HepG2 (cell line): ENCODE data around the gene MEGF11. TPM values are rescaled to one million over a fixed set of nuclear protein-coding genes. Genes with fewer than 3 reads are reported as not detected.

Experiments used
- ATAC-seq: fragments of 200-7000 bp; cut with Tn5 transposase; 3 replicates; pipeline ENCODE4 v1.9.1; 2020; ENCODE audit warnings: mild to moderate bottlenecking, moderate library complexity
- BruUV-seq: library from RNA; stranded (reverse); fragments of 400-500 nt; replicated peaks from 2 replicates; lab custom pipeline; 2021; lab: Mats Ljungman, UMichigan
- CTCF ChIA-PET: fragments of 300-600 bp; formaldehyde crosslinking; extraction: SDS; loops from one replicate; lab custom pipeline; 2021; ENCODE audit warnings: low total read pairs, inconsistent platforms, low intra/inter-chr PET ratio; lab: Yijun Ruan, JAX
- POLR2A ChIA-PET: fragments of 350-600 bp; sonication (Branson Sonifier 250); formaldehyde crosslinking; loops from one replicate; lab custom pipeline; 2020; ENCODE audit warnings: antibody characterized with exemption, inconsistent platforms; lab: Yijun Ruan, JAX
- DNase-seq: peaks from one replicate; pipeline ENCODE4 v3.0.0-alpha.2; 2015; ENCODE audit warnings: low spot score
- FAIRE-seq: peaks from 3 replicates; lab custom pipeline; 2011; peaks lifted over from hg19 to GRCh38; lab: Jason Lieb, UNC
- H2AFZ ChIP-seq: one replicate; pipeline ENCODE4 v1.6.1; 2011; ENCODE audit warnings: low read length, inconsistent platforms
- H3K27ac ChIP-seq: fragments of 300-600 bp; 3 replicates; pipeline ENCODE4 v1.8.0; 2011; ENCODE audit warnings: mixed run types, mild to moderate bottlenecking, mixed read lengths, low read length, inconsistent platforms; ENCODE audit not compliant: insufficient read depth; ENCODE audit errors: extremely low read length
- H3K27me3 ChIP-seq, 2 experiments: fragments of 200-600 bp in 1 of 2; 2 replicates in 1 of 2; 3 replicates in 1 of 2; pipeline versions ENCODE4 v1.6.0 to v1.8.0; 2011; ENCODE audit warnings: low read length in 2 of 2, mild to moderate bottlenecking in 2 of 2, moderate library complexity in 2 of 2, inconsistent platforms in 1 of 2; ENCODE audit not compliant: insufficient read depth in 2 of 2, control insufficient read depth in 1 of 2
- H3K36me3 ChIP-seq, 2 experiments: fragments of 200-600 bp in 1 of 2; replicated peaks in 1 of 2; 2 replicates in 1 of 2; 3 replicates in 1 of 2; pipeline versions ENCODE4 v1.5.1 to v1.8.0; 2011; ENCODE audit warnings: low read length in 2 of 2, inconsistent platforms in 1 of 2; ENCODE audit not compliant: insufficient read depth in 2 of 2, control insufficient read depth in 1 of 2
- H3K4me1 ChIP-seq: 2 replicates; pipeline ENCODE4 v1.5.1; 2012; ENCODE audit warnings: low read length, inconsistent platforms; ENCODE audit not compliant: insufficient read depth
- H3K4me2 ChIP-seq: 2 replicates; pipeline ENCODE4 v1.6.0; 2011; ENCODE audit warnings: low read depth, low read length, inconsistent platforms
- H3K4me3 ChIP-seq, 3 experiments: fragments of 200-600 bp in 1 of 3; sonication (generic), shearing (Covaris generic) in 1 of 3; replicated peaks in 1 of 3; 2 replicates each; pipeline ENCODE4 v1.5.1; 2011 to 2016; ENCODE audit warnings: low read length in 3 of 3, inconsistent platforms in 2 of 3, low read depth in 2 of 3, mild to moderate bottlenecking in 2 of 3, control low read depth in 1 of 3, mixed read lengths in 1 of 3; ENCODE audit not compliant: insufficient read depth in 1 of 3
- H3K79me2 ChIP-seq: one replicate; pipeline ENCODE4 v1.6.1; 2011; ENCODE audit warnings: low read length, inconsistent platforms; ENCODE audit not compliant: insufficient read depth
- H3K9ac ChIP-seq: 2 replicates; pipeline ENCODE4 v1.6.0; 2011; ENCODE audit warnings: mild to moderate bottlenecking, low read depth, low read length, inconsistent platforms; ENCODE audit not compliant: insufficient read depth
- H3K9me3 ChIP-seq: 2 replicates; pipeline ENCODE4 v1.5.1; 2012; ENCODE audit warnings: mild to moderate bottlenecking, low read length
- H4K20me1 ChIP-seq: 2 replicates; pipeline ENCODE4 v1.6.0; 2011; ENCODE audit warnings: inconsistent platforms, mild to moderate bottlenecking, low read length, moderate library complexity; ENCODE audit not compliant: insufficient read depth
- ARNT2 ChIP-seq: sonication (generic); formaldehyde crosslinking; IDR thresholded peaks from 2 replicates; pipeline ENCODE4 v1.8.0; 2022; ENCODE audit warnings: mild to moderate bottlenecking, low read depth, missing genetic modification reagents, moderate library complexity
- EED ChIP-seq: sonication (generic); formaldehyde crosslinking; IDR thresholded peaks from 2 replicates; pipeline ENCODE4 v1.5.0; 2020; ENCODE audit warnings: mild to moderate bottlenecking, missing genetic modification reagents
- JUN ChIP-seq: sonication (generic); formaldehyde crosslinking; IDR thresholded peaks from 2 replicates; pipeline ENCODE4 v1.4.0; 2020; ENCODE audit warnings: mild to moderate bottlenecking, missing genetic modification reagents
- MIER3 ChIP-seq: IDR thresholded peaks from 2 replicates; pipeline ENCODE4 v1.6.1; 2016; ENCODE audit warnings: missing compliant biosample characterization, borderline replicate concordance
- SNRNP70 ChIP-seq: fragments of 200-400 bp; formaldehyde crosslinking; IDR thresholded peaks from 2 replicates; pipeline ENCODE4 v1.6.1; 2017; ENCODE audit warnings: mild to moderate bottlenecking, low read depth, low read length, moderate library complexity
- SP140L ChIP-seq: sonication (generic); formaldehyde crosslinking; IDR thresholded peaks from 2 replicates; pipeline ENCODE4 v1.4.0; 2020; ENCODE audit warnings: missing genetic modification reagents, borderline replicate concordance
- ZFP36L1 ChIP-seq: sonication (generic); formaldehyde crosslinking; IDR thresholded peaks from 2 replicates; pipeline ENCODE4 v1.8.0; 2022; ENCODE audit warnings: mild to moderate bottlenecking, missing genetic modification reagents, moderate library complexity
- ZFP62 ChIP-seq: sonication (generic); formaldehyde crosslinking; IDR thresholded peaks from 2 replicates; pipeline ENCODE4 v1.4.0; 2020; ENCODE audit warnings: missing genetic modification reagents
- ZNF10 ChIP-seq: sonication (generic); formaldehyde crosslinking; IDR thresholded peaks from 2 replicates; pipeline ENCODE4 v1.4.0; 2020; ENCODE audit warnings: mild to moderate bottlenecking, low read depth, missing genetic modification reagents, borderline replicate concordance
- ZNF232 ChIP-seq: sonication (generic); formaldehyde crosslinking; IDR thresholded peaks from 2 replicates; pipeline ENCODE4 v1.4.0; 2020; ENCODE audit warnings: missing genetic modification reagents, borderline replicate concordance
- whole genome bisulfite sequencing: methylation state at CpG from one replicate; pipeline ENCODE4 v1.1.6; 2017; ENCODE audit warnings: low lambda C conversion rate; 5-methylcytosine and 5-hydroxymethylcytosine counted together
- in situ Hi-C: cut with HindIII; loops from 2 replicates; pipeline ENCODE4 v1.10.0; 2017; ENCODE audit warnings: low pct_unique_long_range_greater_than_20kb; ENCODE audit not compliant: extremely low pct_ligation_motif_present
- intact Hi-C: fragments of 100-400 bp; cut with micrococcal nuclease; formaldehyde crosslinking; loops from one replicate; pipeline ENCODE4 v1.10.0; 2022; ENCODE audit not compliant: unreplicated experiment
- polyA plus RNA-seq, 8 experiments: library from polyadenylated mRNA; depleted of rRNA in 3 of 8; stranded (reverse) in 7 of 8; unstranded in 1 of 8; fragments of >200 nt; fragmentation: Illumina TruSeq in 4 of 8; extraction: Trizol in 4 of 8; gene quantifications; 2 replicates each; pipeline versions ENCODE4 v1.2.1 to v1.2.3, GENCODE V29; 2011 to 2016; ENCODE audit warnings: low read depth in 4 of 8, missing spikeins in 1 of 8, mixed read lengths in 1 of 8; ENCODE audit not compliant: insufficient read depth in 1 of 8
- total RNA-seq, 5 experiments: library from RNA; depleted of rRNA; stranded (reverse); fragments of >200 nt; fragmentation: Illumina TruSeq; extraction: Trizol; gene quantifications; 2 replicates each; pipeline ENCODE4 v1.2.3, GENCODE V29; 2016; ENCODE audit warnings: low read depth in 1 of 5
- TF ChIP-seq, protein P1 (sequence below): sonication (generic); formaldehyde crosslinking; IDR thresholded peaks from 2 replicates; pipeline ENCODE4 v1.4.0; 2020; ENCODE audit warnings: missing genetic modification reagents
- TF ChIP-seq, protein P2 (sequence below): IDR thresholded peaks from 2 replicates; pipeline ENCODE4 v1.6.1; 2018; ENCODE audit warnings: missing genetic modification reagents
- TF ChIP-seq, protein P3 (sequence below): sonication (generic); formaldehyde crosslinking; IDR thresholded peaks from 2 replicates; pipeline ENCODE4 v1.4.0; 2020; ENCODE audit warnings: missing genetic modification reagents, borderline replicate concordance

The MEGF11 gene
- total and polyA plus RNA-seq, 2 of the 13 experiments (the other 11 are each of a cell fraction or from before 2014, with no cell fraction given): not detected

DNA sequence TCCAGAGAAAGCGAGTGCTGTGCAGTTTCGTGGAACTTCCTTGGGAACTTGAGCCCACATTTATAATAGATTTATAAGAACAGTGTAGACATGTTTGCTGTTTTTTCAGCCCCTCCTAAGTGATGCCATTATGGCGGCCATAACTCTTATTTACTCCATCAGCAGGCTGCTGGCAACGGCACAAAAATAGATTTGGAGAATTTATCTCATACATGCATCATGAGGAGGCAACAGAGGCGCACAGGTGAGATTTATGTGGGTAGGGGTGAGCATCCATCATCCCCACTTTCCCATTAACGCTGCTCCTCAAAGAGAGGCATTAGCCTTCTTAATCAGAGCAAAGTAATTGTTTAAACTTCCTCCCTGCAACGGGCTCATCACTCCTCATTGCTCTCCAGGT, 201.7 kb downstream of the MEGF11 start:
- Histone ChIP-seq H3K27ac (no peak overlapping the region), H4K20me1 (no peaks in the 10 kb centered on the region), H3K4me1 (peaks cover 6% of the 10 kb centered on the region; the same call in 1 of the 2 replicates), H3K4me2 (no peak overlapping the region), H3K9me3 (no peaks in the 10 kb centered on the region), H3K4me3 (no peak overlapping the region), H3K36me3 (no peaks in the 10 kb centered on the region), H2AFZ (no peak overlapping the region), H3K9ac (no peak overlapping the region), H3K27me3 (peaks cover 0 to 3% of the 10 kb centered on the region in 2 experiments; a peak in 3 of 5 replicates), H3K79me2 (no peaks in the 10 kb centered on the region)
- in situ Hi-C loops (no loop called here), intact Hi-C loops (no loop called here)
- FAIRE-seq (no peak), ATAC-seq (no peak), DNase-seq (no peak)
- POLR2A ChIA-PET: no interaction called here
- CTCF ChIA-PET: no interaction called here
- BruUV-seq: no TSS peak
- 22% methylated on average over 7 of the region's 7 CpGs for WGBS
- TF ChIP-seq SP140L (CRISPR knock-in tag) (no peak), MIER3 (CRISPR knock-in tag) (no peak), ZNF232 (no peak), ZFP62 (no peak), EED (CRISPR knock-in tag) (no peak)
- TF ChIP-seq, protein P1, sequence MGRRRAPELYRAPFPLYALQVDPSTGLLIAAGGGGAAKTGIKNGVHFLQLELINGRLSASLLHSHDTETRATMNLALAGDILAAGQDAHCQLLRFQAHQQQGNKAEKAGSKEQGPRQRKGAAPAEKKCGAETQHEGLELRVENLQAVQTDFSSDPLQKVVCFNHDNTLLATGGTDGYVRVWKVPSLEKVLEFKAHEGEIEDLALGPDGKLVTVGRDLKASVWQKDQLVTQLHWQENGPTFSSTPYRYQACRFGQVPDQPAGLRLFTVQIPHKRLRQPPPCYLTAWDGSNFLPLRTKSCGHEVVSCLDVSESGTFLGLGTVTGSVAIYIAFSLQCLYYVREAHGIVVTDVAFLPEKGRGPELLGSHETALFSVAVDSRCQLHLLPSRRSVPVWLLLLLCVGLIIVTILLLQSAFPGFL (CRISPR knock-in tag): no peak

DNA sequence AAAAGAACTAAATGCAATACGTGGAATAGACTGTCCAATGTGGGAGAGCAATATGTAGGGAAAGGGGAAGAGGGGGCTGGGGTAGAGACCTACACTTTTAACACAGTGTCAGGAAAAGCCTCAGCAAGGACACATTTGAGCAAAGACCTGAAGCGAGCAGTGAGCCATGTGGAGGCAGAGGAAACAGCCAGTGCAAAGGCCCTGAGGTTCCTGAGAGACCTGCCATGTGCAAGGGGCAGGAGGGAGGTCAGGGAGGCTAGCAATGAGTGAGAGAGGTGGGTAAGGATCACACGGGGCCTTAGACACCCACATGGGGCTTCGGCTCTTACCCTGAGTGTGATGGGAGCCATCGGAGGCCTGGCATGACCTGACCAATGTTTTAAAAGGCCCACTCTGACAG, 203.3 kb downstream of the MEGF11 start:
- ATAC-seq: no peak
- intact Hi-C loops: no loop called here
- no peak for TF ChIP-seq ZFP36L1 (CRISPR knock-in tag)
- no peak for TF ChIP-seq SNRNP70
- no peak for TF ChIP-seq JUN (CRISPR knock-in tag)
- no peak for TF ChIP-seq ARNT2 (CRISPR knock-in tag)
- TF ChIP-seq ZNF10: no peak
- TF ChIP-seq, protein P2, sequence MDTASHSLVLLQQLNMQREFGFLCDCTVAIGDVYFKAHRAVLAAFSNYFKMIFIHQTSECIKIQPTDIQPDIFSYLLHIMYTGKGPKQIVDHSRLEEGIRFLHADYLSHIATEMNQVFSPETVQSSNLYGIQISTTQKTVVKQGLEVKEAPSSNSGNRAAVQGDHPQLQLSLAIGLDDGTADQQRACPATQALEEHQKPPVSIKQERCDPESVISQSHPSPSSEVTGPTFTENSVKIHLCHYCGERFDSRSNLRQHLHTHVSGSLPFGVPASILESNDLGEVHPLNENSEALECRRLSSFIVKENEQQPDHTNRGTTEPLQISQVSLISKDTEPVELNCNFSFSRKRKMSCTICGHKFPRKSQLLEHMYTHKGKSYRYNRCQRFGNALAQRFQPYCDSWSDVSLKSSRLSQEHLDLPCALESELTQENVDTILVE (CRISPR knock-in tag): no peak
- TF ChIP-seq, protein P3, sequence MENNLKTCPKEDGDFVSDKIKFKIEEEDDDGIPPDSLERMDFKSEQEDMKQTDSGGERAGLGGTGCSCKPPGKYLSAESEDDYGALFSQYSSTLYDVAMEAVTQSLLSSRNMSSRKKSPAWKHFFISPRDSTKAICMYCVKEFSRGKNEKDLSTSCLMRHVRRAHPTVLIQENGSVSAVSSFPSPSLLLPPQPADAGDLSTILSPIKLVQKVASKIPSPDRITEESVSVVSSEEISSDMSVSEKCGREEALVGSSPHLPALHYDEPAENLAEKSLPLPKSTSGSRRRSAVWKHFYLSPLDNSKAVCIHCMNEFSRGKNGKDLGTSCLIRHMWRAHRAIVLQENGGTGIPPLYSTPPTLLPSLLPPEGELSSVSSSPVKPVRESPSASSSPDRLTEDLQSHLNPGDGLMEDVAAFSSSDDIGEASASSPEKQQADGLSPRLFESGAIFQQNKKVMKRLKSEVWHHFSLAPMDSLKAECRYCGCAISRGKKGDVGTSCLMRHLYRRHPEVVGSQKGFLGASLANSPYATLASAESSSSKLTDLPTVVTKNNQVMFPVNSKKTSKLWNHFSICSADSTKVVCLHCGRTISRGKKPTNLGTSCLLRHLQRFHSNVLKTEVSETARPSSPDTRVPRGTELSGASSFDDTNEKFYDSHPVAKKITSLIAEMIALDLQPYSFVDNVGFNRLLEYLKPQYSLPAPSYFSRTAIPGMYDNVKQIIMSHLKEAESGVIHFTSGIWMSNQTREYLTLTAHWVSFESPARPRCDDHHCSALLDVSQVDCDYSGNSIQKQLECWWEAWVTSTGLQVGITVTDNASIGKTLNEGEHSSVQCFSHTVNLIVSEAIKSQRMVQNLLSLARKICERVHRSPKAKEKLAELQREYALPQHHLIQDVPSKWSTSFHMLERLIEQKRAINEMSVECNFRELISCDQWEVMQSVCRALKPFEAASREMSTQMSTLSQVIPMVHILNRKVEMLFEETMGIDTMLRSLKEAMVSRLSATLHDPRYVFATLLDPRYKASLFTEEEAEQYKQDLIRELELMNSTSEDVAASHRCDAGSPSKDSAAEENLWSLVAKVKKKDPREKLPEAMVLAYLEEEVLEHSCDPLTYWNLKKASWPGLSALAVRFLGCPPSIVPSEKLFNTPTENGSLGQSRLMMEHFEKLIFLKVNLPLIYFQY (CRISPR knock-in tag): no peak

More for the DNA sequence above, 203.3 kb downstream of the MEGF11 start:
- DNase-seq: no peak
- in situ Hi-C loops: no loop called here
- ChIA-PET POLR2A (no interaction called here), CTCF (no interaction called here)
- Histone ChIP-seq H4K20me1 (no peaks in the 10 kb centered on the region), H2AFZ (no peak overlapping the region), H3K79me2 (no peaks in the 10 kb centered on the region), H3K4me2 (no peak overlapping the region), H3K9me3 (no peaks in the 10 kb centered on the region), H3K4me1 (peaks cover 6% of the 10 kb centered on the region; the same call in 1 of the 2 replicates), H3K9ac (no peak overlapping the region), H3K4me3 (no peak overlapping the region), H3K27ac (no peak overlapping the region), H3K27me3 (peaks cover 0 to 3% of the 10 kb centered on the region in 2 experiments; a peak in 2 of 5 replicates), H3K36me3 (no peaks in the 10 kb centered on the region)
- 13% methylated on average over 2 of the region's 5 CpGs for WGBS
- no TSS peak for BruUV-seq
- FAIRE-seq: no peak
